HL-60/S4 (cell line): Measurements from ENCODE around the gene DYSF.

Experiments used
- in situ Hi-C: fragments of 300-500 bp; cut with MboI; formaldehyde crosslinking; loops from 2 replicates; pipeline ENCODE4 v1.14.3; 2022; ENCODE audit warnings: low sequenced_read_pairs

The DYSF gene

GRCh38 chr2:71455741-71456569 is 2.6 kb downstream of the DYSF start:
- in situ Hi-C loops, result no loop called here

- in situ Hi-C loops, result no loop called here
Measured at GRCh38 chr2:71456617-71457016, 3.3 kb downstream of the DYSF start.

- in situ Hi-C loops, result no loop called here
Measured at GRCh38 chr2:71457123-71457915, 4.0 kb downstream of the DYSF start.

GRCh38 chr2:71457923-71458322 is 4.6 kb downstream of the DYSF start:
- in situ Hi-C loops, result no loop called here

GRCh38 chr2:71458413-71459083 is 5.2 kb downstream of the DYSF start:
- in situ Hi-C loops, result no loop called here

- in situ Hi-C loops, result no loop called here
Measured at GRCh38 chr2:71459084-71459431, 5.7 kb downstream of the DYSF start.

- in situ Hi-C loops, result no loop called here
Measured at GRCh38 chr2:71460056-71460455, 6.7 kb downstream of the DYSF start.

GRCh38 chr2:71460595-71461303 is 7.4 kb downstream of the DYSF start:
- in situ Hi-C loops, result no loop called here

GRCh38 chr2:71461304-71461671 is 7.9 kb downstream of the DYSF start:
- in situ Hi-C loops, result no loop called here

- in situ Hi-C loops, result no loop called here
Measured at GRCh38 chr2:71462056-71462605, 8.8 kb downstream of the DYSF start.

- in situ Hi-C loops, result no loop called here
Measured at GRCh38 chr2:71462641-71463341, 9.4 kb downstream of the DYSF start.

GRCh38 chr2:71463342-71463654 is 9.9 kb downstream of the DYSF start:
- in situ Hi-C loops, result no loop called here

GRCh38 chr2:71464389-71464788 is 11.0 kb downstream of the DYSF start:
- in situ Hi-C loops, result no loop called here

GRCh38 chr2:71465356-71465755 is 12.0 kb downstream of the DYSF start:
- in situ Hi-C loops, result no loop called here

- in situ Hi-C loops, result no loop called here
Measured at GRCh38 chr2:71465961-71466300, 12.6 kb downstream of the DYSF start.

GRCh38 chr2:71466301-71467179 is 13.2 kb downstream of the DYSF start:
- in situ Hi-C loops, result no loop called here

GRCh38 chr2:71467180-71467815 is 13.9 kb downstream of the DYSF start:
- in situ Hi-C loops, result no loop called here

- in situ Hi-C loops, result no loop called here
Measured at GRCh38 chr2:71468279-71469015, 15.1 kb downstream of the DYSF start.
